GM12872 (cell line): ENCODE results near the gene CHST11.

Experiments used
- TF ChIP-seq, protein P1 (sequence below): IDR thresholded peaks from 3 replicates; pipeline ENCODE4 v1.5.1; 2011; ENCODE audit warnings: low read depth, mild to moderate bottlenecking, low read length, moderate library complexity; ENCODE audit not compliant: insufficient read depth

CHST11 gene

DNA sequence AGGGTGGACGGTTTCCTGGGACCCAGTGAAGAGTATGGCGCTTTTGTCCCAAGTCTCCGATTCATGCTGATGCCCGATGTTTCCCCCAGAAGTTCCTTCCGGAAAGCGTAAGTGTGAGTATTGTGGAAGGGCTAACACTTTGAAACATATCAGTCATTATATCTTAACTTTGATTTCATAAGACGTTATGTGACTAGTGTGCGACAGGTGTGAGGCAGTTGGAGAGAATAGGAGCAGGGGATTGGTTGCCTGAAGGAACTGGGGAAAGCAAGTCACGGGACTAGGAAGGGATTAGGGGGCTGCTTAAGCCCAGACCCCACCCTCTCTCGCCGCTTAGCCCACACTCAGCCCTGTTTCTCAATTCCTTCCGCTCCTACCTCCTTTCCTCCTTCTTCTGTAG, 154.9 kb downstream of the CHST11 start:
- TF ChIP-seq, protein P1, sequence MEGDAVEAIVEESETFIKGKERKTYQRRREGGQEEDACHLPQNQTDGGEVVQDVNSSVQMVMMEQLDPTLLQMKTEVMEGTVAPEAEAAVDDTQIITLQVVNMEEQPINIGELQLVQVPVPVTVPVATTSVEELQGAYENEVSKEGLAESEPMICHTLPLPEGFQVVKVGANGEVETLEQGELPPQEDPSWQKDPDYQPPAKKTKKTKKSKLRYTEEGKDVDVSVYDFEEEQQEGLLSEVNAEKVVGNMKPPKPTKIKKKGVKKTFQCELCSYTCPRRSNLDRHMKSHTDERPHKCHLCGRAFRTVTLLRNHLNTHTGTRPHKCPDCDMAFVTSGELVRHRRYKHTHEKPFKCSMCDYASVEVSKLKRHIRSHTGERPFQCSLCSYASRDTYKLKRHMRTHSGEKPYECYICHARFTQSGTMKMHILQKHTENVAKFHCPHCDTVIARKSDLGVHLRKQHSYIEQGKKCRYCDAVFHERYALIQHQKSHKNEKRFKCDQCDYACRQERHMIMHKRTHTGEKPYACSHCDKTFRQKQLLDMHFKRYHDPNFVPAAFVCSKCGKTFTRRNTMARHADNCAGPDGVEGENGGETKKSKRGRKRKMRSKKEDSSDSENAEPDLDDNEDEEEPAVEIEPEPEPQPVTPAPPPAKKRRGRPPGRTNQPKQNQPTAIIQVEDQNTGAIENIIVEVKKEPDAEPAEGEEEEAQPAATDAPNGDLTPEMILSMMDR, result no peak

DNA sequence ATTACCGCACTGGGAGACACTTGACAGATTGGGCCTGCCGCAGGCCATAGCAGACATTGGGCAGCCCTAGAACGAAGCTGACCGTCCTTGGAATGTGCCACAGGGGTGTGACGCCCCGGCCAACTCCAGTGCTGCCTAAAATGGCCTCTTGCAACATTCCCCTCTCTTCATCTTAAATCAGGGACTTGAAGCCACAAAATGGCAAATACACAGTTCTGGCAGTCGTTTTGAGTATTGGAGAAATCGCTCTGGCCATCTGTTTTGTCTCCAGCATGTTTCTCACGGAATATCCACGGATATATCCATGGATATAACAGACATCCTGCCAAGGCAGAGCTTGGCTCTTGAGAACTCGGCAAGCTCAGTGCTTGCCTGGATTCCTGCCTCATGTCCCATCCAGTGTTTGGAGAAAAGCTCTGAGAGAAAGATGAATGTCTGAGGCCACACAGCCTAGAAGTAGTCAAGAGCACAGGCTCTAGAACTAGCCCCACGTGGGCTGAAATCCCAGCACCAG, 158.4 kb downstream of the CHST11 start:
- TF ChIP-seq, protein P1, result no peak

DNA sequence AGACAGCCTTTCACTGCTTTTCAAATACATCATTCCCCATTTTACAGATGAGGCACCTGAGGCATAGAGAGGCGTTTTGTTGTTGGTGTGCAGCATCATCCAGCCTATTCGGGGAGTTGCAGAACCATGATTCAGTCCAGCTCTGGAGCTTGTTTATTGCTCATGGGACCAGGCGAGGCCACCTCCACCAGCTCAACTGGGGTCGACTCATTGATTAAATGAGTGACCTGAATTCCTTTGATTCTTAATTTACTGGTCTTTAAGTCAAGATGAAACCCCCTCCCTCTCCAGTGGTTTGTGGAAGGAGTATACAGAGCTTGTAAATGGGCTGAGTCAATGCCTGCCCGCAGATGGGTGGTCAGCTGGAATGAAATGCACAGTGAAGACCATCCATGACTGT, 161.9 kb downstream of the CHST11 start:
- TF ChIP-seq, protein P1, result no peak

DNA sequence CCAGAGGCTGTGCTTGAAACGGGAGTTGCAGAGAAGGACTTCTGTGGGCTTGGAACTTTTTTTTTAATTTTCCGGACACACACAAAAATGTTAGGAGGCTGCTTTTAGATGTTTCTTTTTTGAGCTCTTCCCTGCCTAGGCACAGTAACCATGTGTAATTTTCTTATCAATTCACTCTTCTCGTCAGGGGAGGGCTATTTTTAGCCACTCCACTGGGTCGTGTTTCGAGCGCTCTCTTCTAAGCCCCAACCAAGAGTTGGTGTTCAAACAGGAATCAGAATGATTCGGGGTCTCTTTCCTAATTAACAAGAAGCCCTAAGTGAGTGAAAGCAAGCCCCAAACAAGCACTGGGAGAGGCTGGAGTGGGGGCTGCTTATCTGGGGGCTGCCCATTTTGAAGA, 162.6 kb downstream of the CHST11 start:
- TF ChIP-seq, protein P1, result no peak

DNA sequence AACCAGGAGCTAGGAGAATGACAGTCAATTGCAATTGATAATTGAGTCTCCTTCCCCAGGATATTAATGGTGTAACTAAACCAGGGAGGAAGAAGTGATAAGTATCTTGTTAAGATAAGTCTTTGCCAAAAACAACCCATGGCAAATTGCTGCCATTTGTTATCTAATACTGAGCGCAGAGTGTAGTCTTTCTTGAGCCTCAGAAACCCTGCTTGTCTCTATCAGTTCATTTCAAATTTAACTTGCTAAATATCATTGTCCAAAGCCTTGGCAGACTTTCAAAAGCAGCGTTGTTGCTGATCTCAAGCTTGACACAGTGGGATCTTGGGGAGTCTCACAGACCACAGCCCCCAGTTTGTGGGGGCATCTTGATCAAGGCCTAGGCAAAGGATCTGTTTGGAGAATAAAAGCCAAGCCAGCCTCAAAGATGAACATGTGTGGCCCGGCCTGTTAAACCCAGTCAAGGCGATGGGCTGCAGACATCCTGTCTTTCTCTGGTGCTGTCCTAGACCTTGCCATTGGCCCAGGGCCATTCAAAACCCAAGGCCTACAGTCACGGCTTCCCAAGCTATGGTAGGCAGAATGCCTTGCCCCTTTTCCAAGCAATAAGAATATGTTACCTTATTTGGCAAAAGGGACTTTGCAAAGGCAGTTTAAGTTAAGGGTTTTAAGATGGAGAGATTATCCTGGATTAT, 164.2 kb downstream of the CHST11 start:
- TF ChIP-seq, protein P1, result no peak

DNA sequence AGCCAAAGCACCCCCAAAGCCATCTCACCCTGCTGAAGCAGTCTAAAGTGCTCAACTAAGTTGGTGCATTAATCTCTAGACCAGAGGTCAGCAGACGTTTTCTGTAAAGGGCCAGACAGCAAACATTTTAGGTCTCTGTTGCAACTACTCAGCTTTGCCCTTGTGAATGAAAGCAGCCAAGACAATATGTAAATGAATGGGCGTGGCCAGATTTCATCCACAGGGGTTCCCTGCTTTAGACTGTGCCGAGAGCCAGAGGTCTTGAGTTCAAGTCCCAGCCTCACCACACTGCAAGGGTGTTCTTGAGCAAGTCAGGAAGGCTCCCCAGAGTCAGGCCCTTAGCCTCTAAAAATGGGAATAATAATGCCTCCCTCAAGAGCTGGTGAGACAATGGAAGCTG, 166.2 kb downstream of the CHST11 start:
- TF ChIP-seq, protein P1, result no peak

DNA sequence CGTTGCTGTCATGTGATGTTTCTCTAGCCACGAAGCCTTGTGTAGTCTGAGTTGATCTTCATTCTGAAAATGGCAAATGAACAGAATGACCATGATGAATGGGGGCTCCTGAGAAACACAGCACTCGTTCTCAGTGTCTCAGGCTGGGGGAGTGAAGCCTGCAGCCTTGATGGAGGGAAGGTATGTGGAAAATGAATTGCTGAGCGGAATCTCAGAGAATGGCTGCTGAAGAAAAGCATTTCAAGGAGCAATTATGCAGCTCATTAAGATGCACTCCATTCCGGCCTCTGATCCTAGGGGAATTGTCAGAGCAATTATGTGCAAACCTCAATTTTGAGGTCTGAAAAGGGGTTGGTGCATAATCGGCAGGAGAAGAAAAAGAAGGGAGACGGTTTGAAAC, 167.1 kb downstream of the CHST11 start:
- TF ChIP-seq, protein P1, result no peak
